Kidney tubule cell (primary cell): ENCODE data around the gene GPR87.

ENCODE experiments used
- DNase-seq: peaks from one replicate; pipeline ENCODE4 v3.0.0-alpha.2; 2018; ENCODE audit warnings: low spot score

Gene GPR87

GRCh38 chr3:151282921-151283320 is 33.7 kb downstream of the GPR87 start:
- peak; percentile 67 for DNase-seq

GRCh38 chr3:151281671-151282324 is 34.8 kb downstream of the GPR87 start:
- no peak for DNase-seq

DNA sequence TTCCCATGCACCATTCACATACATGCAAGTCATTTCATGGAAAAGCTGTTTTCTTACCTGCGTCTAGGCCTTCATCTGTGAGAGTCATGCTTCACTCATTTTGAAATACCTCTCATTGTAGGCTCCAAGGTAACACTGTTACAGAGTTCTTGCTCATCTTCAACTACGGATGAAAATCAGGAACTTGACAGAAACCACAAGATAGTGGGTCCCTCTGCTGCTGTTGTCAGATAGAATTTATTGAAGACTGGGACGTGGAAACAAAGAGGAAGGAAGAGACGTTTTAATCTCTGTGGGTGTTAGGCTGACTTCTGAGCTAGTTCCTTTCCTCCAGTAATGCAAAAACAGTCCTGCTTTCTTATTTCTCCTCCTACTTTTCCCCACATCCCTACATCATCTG is 38.4 kb downstream of the GPR87 start, which contains the start of gene P2RY14:
Gene P2RY14, minus strand, starts transcription at position 313 of the 400 bp plus-strand sequence. CDS start 64,226 bp downstream, outside the sequence.
- DNase-seq = no peak

GRCh38 chr3:151276687-151277042 is 40.0 kb downstream of the GPR87 start:
- no peak for DNase-seq

DNA sequence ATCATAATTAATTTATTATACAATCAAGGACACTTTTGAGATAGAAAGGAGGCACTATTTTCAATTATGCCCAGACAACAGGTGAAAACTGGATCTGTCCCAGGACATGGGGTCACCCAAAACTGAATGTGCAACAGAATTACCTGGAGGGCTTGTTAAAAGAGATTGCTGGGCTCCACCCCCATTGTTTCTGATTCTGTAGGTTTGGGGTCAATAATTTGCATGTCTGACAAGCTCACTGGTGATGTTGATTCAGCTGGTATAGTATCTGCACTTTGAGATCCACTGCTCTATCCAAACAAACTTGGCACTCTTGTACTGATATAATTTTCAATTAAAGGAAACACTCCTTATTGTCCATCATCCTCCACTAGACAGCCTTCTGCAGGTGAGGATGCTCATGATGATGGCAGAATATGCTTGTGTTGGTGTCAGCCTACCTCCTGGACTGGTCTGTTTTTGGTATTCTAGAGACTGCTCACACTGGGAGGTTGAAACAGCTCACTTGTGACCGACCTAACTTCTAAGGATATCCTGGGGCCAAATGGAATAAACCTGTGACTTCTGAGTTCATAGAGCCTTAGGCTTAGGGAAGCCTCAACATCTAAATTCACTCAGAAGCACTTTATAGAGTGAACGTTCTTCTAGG is 40.5 kb downstream of the GPR87 start:
- DNase-seq = no peak

- no peak for DNase-seq
Observed at GRCh38 chr3:151275091-151275490, 41.5 kb downstream of the GPR87 start.

DNA sequence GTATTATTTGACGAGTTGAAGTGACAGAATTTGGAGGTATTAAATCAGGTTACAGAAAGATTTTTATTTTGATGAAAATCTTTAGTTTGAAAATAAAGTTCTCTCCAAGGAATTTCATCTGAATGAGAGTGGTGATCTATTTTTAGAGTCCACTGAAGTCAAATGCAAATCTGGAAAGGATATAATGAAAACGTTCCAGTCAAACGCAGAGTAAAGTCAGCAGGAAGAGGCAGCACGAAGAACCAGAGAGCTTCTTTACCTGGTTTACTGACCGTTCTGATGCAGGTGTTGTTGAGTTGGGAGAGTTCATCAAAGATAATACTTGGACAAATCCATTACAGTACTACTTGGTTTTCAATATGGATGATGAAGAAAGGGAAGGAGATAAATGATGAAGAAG is 47.0 kb downstream of the GPR87 start:
- DNase-seq = no peak

DNA sequence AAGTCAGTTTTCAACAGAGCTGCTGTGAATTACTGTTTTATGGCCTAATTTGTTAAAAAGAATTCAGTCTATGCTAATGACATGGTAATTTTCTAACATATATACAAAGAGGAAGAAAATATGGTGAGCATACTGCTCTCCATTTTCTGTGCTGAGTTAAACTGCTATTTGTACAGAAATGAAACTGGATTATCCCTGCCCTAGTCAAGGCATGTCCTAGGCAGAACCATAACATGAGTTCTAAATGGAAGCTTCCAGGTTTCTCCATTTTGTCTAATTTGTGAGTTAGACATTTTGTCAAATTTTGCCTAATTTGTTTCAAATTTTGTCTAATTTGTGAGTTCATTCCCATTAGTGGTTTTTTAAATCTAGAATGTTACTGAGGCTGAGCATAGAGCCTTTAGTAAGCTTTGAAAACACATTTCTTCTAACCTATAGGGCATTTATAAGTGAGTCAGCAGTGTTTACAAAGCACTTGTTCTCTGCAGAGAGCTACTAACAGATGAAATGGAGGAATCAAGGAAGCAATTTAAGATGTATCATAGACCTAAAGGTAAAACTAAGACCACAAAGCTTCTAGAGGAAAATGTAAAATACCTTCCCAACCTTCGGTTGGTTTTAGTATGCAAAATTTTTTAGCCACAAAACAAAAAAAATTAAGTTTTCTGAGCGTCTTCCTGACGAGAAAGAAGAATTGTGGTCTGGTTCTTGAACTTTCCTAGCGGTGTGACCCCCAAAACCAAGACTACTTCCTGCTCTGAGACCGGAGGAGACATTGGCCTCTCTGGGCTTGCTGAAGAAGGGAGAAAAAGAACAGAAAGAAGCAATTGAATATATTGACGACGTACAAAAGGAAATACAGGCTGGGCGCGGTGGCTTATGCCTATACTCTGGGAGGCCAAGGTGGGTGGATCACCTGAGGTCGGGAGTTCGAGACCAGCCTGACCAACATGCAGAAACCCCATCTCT is 48.1 kb downstream of the GPR87 start:
- no peak for DNase-seq

DNA sequence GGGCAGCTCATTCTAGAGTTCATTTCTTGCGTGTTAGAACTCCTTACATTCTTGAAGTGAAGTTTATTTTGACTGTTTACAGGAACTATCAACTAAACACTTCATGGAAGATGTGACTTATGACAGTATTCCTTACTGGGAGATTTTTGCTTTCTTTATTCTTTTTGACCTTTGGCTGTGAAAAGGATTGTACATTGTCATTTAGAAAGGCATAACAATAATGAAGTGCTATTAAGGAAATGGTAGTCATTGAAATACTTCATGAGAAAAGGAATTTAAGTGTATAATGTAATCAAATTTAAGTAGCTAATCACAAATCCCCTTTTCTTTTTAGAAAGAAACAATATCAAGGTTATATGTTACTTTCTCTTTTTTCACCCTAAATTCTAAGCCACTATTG is 49.6 kb downstream of the GPR87 start:
- DNase-seq = no peak

DNA sequence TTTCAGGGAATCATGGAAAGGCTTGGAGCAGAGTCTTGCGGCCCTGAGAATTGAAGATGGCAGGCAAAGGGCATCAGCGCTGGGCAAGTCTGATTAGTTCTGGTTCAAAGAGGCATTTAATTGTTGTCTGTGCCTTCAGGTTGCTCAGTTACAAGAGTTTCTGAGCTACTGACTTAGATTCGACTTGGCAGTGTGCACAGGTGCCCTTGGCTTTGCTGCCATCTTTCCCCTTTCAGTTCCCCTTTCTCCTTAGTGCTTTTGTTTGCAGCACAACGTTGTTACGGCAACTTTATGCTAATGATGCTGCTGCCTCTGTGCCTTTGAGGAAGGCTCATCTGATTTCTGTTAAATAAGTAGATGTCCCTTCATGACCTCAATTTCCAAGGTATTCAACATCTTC is 50.8 kb downstream of the GPR87 start:
- no peak for DNase-seq

DNA sequence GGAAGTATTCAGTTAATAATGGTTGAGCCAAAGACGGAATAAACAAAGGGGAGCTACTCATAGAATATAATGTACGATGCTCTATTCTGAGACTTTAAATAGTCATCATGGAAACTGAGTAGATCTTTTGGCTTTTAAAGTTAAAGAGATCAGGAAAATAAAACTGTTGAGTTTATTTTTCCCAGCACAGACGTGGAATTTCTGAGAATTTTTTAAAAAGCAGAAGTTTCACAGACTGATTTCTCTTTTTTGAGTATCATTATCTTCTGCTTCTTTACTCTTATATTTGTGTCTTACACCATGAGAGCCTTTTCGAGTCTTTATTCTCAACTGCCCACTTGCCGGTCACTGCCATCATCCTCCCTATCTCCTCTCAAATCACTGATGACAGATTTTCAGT is 51.5 kb downstream of the GPR87 start:
- no peak for DNase-seq

DNA sequence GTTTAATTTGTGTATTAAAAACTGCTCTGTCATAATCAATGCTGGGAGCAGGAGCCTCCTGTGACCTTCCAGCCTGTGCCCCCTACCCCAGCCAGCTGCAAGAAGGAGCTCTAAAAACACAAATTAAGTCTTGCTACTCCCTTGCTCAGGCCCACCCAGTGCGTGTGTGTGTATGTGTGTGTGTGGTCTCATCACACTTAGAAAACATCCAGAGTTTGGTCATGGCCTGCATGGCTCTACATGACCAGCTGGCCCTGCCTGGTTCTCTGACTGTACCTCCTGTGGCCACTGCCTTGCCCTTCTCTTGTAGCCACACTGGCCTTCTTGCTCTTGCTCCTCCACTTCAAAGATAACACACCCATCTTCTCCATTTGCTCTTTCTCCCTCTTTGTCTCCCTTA is 52.0 kb downstream of the GPR87 start:
- DNase-seq = no peak

DNA sequence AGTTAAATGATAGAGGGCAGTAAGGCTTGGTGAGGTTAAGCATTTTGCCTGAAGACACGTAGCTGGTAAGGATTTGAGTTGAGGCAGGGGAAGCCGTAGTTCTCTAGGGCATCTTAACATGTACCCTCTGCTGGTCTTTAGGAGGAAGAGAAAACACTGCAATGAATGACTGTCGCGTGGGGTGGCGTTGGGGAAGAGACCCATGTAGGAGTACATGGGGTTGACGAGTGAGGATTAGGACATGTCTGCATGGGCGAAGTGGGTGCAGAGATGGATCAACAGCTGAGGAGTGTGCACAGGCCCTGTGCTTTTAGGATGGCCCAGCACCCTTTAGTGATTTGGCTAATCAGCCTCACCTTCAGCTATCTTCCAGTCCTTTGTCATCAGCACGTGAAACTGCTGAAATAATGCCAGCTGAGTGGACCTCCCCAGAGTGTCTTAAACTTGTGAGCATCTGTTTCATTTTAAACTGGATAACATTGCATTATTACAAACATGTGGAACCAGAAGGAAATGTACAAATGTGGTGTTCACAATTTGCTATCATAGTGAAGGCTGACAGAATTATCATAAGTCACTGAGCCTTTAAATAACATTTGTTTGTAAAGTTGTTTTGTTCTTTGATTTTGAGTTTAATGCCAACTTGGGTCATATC is 53.6 kb downstream of the GPR87 start:
- no peak for DNase-seq

GRCh38 chr3:151259664-151260063 is 57.0 kb downstream of the GPR87 start:
- DNase-seq = no peak

DNA sequence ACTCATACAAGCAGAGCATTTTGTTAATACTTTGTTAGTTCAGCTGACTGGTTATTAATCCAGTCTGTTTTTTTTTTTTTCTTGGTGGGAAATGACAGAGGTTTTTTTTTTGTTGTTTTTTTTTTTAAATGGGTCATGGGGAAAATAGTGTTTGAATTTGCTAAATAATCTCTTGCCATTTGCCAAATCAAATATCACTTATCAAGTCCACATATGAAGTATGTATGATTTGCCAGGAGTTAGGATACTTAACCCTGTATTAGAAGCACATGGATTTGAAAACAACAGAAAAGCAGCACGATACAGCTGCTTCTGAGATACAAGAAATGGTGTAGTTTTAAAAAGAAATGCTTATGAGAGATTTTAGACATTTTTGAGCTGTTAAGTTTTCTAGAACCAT is 59.9 kb downstream of the GPR87 start:
- no peak for DNase-seq

- no peak for DNase-seq
Observed at GRCh38 chr3:151248772-151249337, 67.8 kb downstream of the GPR87 start.
